Parathyroid adenoma (tissue), 2 donors: ENCODE results near the gene SOBP.

Experiments used
- H2AFZ ChIP-seq: fragments of 300-600 bp; sonication (generic); one replicate; pipeline ENCODE4 v1.7.0; 2017; ENCODE audit warnings: antibody characterized with exemption, mild to moderate bottlenecking
- H3K27ac ChIP-seq: fragments of 300-600 bp; sonication (generic); one replicate; pipeline ENCODE4 v1.7.0; 2017
- H3K27me3 ChIP-seq: fragments of 300-600 bp; sonication (generic); one replicate; pipeline ENCODE4 v1.7.0; 2017; ENCODE audit warnings: low read length; ENCODE audit not compliant: control insufficient read depth, insufficient read depth
- H3K36me3 ChIP-seq: fragments of 300-600 bp; sonication (generic); one replicate; pipeline ENCODE4 v1.7.0; 2017; ENCODE audit warnings: low read length; ENCODE audit not compliant: control insufficient read depth, insufficient read depth
- H3K4me1 ChIP-seq: fragments of 300-600 bp; sonication (generic); one replicate; pipeline ENCODE4 v1.7.0; 2017; ENCODE audit warnings: control low read depth
- H3K4me2 ChIP-seq: fragments of 300-600 bp; sonication (generic); one replicate; pipeline ENCODE4 v1.7.0; 2017; ENCODE audit warnings: low read length
- H3K4me3 ChIP-seq: fragments of 300-600 bp; sonication (generic); one replicate; pipeline ENCODE4 v1.7.0; 2017; ENCODE audit warnings: low read depth, low read length
- H3K79me2 ChIP-seq: fragments of 300-600 bp; sonication (generic); one replicate; pipeline ENCODE4 v1.7.0; 2017; ENCODE audit warnings: control low read depth
- H3K9ac ChIP-seq: fragments of 300-600 bp; sonication (generic); one replicate; pipeline ENCODE4 v1.7.0; 2017; ENCODE audit warnings: mild to moderate bottlenecking
- H3K9me3 ChIP-seq: fragments of 300-600 bp; sonication (generic); one replicate; pipeline ENCODE4 v1.7.0; 2017; ENCODE audit warnings: low read length; ENCODE audit not compliant: control insufficient read depth
- TF ChIP-seq, protein P1 (sequence below): fragments of 300-600 bp; sonication (generic); IDR thresholded peaks from one replicate; pipeline ENCODE4 v1.7.0; 2017; ENCODE audit warnings: antibody characterized with exemption, mild to moderate bottlenecking
- donor health status: primary hyperparathyroidism.

SOBP gene

DNA sequence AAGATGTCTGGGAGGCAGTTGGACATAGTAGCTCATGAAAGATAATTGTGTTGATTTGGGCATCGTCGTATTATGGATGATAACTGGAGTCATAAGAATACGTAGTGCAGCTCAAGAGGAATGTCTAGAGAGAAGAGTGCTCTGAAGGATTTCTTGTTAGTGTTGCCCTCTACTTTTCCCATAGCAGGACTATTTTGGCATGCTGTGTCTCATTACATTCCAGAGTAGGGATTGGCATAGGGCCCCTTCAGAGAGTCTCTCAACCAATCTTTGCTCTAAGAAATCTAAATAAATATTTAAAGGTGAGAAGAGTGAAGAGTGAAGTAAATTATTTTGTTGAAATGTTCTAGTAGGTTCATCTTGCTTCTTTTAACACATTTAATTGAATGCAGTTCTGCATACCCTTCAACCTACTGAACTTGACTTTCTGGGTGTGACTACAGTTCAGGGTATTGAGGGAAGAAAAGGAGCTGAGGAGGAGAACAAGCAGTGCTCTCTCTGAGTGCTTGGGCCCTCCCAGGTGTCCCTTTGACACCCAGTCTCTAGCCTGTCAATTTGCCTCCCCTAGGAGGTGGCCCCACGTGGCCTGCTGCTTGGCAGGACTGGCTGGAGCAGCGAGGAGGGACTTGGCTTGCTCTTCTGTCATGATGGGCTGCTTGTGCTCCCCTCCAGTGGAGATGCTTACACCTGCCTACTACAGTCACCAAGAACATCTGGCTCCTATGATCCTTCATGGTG is 33.3 kb downstream of the SOBP start:
- H2AFZ ChIP-seq, result no peak overlapping the region
- H3K4me2 ChIP-seq, result no peak overlapping the region
- TF ChIP-seq, protein P1, sequence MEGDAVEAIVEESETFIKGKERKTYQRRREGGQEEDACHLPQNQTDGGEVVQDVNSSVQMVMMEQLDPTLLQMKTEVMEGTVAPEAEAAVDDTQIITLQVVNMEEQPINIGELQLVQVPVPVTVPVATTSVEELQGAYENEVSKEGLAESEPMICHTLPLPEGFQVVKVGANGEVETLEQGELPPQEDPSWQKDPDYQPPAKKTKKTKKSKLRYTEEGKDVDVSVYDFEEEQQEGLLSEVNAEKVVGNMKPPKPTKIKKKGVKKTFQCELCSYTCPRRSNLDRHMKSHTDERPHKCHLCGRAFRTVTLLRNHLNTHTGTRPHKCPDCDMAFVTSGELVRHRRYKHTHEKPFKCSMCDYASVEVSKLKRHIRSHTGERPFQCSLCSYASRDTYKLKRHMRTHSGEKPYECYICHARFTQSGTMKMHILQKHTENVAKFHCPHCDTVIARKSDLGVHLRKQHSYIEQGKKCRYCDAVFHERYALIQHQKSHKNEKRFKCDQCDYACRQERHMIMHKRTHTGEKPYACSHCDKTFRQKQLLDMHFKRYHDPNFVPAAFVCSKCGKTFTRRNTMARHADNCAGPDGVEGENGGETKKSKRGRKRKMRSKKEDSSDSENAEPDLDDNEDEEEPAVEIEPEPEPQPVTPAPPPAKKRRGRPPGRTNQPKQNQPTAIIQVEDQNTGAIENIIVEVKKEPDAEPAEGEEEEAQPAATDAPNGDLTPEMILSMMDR, result no peak
- H3K36me3 ChIP-seq, result no peaks in the 10 kb centered on the region
- no peaks in the 10 kb centered on the region for H3K4me1 ChIP-seq
- H3K79me2 ChIP-seq, result peaks cover 18% of the 10 kb centered on the region
- H3K9me3 ChIP-seq, result no peaks in the 10 kb centered on the region
- H3K4me3 ChIP-seq, result no peak overlapping the region
- H3K27me3 ChIP-seq, result no peaks in the 10 kb centered on the region
- no peak overlapping the region for H3K27ac ChIP-seq
- H3K9ac ChIP-seq, result no peak overlapping the region

DNA sequence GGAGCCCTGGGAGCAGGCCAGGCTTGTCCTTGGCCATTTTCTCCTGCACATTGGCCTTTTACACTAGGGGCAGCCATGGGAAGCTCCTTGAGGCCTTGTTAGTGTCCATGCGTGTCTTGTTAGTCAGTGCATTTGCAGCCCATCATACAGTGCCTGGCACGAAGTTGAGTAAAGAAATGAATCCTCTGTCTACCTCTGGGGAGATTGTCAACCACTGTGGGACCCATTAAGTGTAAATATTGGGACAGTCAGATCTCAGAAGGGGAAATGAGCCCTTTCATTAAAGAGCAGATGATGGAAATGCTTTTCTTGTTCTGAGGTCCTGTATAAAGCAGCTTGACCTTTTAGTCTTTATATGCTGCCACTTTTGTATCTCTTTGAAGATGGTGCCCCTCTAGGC is 33.9 kb downstream of the SOBP start:
- H3K27ac ChIP-seq, result no peak overlapping the region
- H3K79me2 ChIP-seq, result peaks cover 18% of the 10 kb centered on the region
- no peak overlapping the region for H2AFZ ChIP-seq
- H3K27me3 ChIP-seq, result no peaks in the 10 kb centered on the region
- no peak overlapping the region for H3K9ac ChIP-seq
- H3K4me3 ChIP-seq, result no peak overlapping the region
- TF ChIP-seq, protein P1, result no peak
- H3K4me1 ChIP-seq, result no peaks in the 10 kb centered on the region
- H3K36me3 ChIP-seq, result no peaks in the 10 kb centered on the region
- no peak overlapping the region for H3K4me2 ChIP-seq
- no peaks in the 10 kb centered on the region for H3K9me3 ChIP-seq

DNA sequence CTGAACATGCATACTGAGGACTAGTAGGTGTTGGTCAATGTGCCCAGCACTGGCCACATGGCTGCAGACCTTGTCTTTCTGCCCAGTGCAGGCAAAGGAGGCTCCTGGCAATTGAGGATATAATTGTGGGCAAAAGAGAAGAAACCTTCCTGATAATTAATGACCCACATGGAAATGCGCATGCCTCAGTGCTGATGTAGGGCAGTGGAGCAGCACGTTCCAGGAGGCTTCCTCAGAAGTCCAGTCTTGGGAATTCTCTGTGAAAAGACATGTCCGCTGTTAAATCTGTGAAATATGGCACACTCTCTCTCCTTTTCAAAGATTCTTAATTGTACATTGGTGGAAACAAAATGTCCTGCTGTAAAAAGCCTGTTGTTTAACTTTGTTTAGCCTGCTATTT is 34.7 kb downstream of the SOBP start:
- H3K27me3 ChIP-seq, result no peaks in the 10 kb centered on the region
- TF ChIP-seq, protein P1, result no peak
- H3K4me2 ChIP-seq, result no peak overlapping the region
- peaks cover 18% of the 10 kb centered on the region for H3K79me2 ChIP-seq
- H3K27ac ChIP-seq, result no peak overlapping the region
- H3K4me3 ChIP-seq, result no peak overlapping the region
- H3K4me1 ChIP-seq, result no peaks in the 10 kb centered on the region
- no peak overlapping the region for H2AFZ ChIP-seq
- no peaks in the 10 kb centered on the region for H3K9me3 ChIP-seq
- no peak overlapping the region for H3K9ac ChIP-seq
- H3K36me3 ChIP-seq, result no peaks in the 10 kb centered on the region

DNA sequence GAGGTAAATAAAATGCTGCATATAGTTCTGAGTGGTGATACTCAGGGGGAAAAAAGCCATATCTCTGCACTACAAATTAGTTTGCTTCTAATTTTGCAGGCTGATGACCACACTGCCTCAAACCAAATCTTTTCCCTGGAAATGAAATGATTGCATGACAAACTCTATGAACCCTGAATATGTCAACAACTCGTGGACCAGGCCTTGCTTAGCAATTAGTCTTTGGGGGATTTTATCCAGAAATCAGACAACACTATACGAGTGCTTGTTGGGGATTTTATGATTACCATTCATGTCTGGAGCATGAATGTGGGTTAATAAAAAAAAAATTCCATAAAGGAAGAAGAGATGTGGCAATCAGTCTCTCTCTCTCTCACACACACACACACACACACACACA is 42.0 kb downstream of the SOBP start:
- H3K27me3 ChIP-seq, result no peaks in the 10 kb centered on the region
- no peak overlapping the region for H3K9ac ChIP-seq
- H2AFZ ChIP-seq, result no peak overlapping the region
- H3K4me1 ChIP-seq, result no peaks in the 10 kb centered on the region
- H3K9me3 ChIP-seq, result no peaks in the 10 kb centered on the region
- peaks cover 2% of the 10 kb centered on the region for H3K79me2 ChIP-seq
- H3K27ac ChIP-seq, result no peak overlapping the region
- no peaks in the 10 kb centered on the region for H3K36me3 ChIP-seq
- no peak overlapping the region for H3K4me2 ChIP-seq
- TF ChIP-seq, protein P1, result no peak
- H3K4me3 ChIP-seq, result no peak overlapping the region

DNA sequence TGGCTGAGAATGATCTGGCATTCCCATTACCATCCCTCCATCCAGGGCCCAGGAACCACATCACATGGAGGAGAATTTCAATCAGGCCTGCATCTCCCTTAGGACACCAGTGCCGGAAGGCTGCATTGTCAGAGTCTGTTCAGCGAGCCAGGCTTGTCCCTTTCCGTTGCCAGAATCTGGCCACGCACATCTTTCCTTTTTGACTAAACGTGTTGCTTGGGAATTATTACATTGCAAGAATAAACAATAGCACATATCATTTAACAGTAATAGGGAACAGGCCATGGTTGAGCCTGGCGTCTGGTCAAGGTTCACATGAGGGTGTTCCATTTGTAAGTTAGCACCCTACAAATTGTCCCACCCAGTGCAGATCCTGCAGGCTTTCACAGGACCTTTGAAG is 42.8 kb downstream of the SOBP start:
- Histone ChIP-seq H3K4me3 (no peak overlapping the region), H3K36me3 (no peaks in the 10 kb centered on the region), H3K4me1 (no peaks in the 10 kb centered on the region), H3K27me3 (no peaks in the 10 kb centered on the region), H3K79me2 (peaks cover under 1% of the 10 kb centered on the region), H3K27ac (no peak overlapping the region), H3K4me2 (no peak overlapping the region), H3K9me3 (no peaks in the 10 kb centered on the region), H3K9ac (no peak overlapping the region), H2AFZ (no peak overlapping the region)
- TF ChIP-seq, protein P1, result no peak
